NOMO-1 (cell line): ENCODE data around the gene KIN.
"Not testable (repeated sequence)": the region's sequence is repeated elsewhere in the genome, so short reads cannot be mapped to it uniquely, and the experiment has no call there.

Source experiments
- DNase-seq, 2 experiments: peaks; one replicate each; lab custom pipeline; 2025; ENCODE audit not compliant: unreplicated experiment in 2 of 2; lab: John Stamatoyannopoulos, UW

KIN gene

DNA sequence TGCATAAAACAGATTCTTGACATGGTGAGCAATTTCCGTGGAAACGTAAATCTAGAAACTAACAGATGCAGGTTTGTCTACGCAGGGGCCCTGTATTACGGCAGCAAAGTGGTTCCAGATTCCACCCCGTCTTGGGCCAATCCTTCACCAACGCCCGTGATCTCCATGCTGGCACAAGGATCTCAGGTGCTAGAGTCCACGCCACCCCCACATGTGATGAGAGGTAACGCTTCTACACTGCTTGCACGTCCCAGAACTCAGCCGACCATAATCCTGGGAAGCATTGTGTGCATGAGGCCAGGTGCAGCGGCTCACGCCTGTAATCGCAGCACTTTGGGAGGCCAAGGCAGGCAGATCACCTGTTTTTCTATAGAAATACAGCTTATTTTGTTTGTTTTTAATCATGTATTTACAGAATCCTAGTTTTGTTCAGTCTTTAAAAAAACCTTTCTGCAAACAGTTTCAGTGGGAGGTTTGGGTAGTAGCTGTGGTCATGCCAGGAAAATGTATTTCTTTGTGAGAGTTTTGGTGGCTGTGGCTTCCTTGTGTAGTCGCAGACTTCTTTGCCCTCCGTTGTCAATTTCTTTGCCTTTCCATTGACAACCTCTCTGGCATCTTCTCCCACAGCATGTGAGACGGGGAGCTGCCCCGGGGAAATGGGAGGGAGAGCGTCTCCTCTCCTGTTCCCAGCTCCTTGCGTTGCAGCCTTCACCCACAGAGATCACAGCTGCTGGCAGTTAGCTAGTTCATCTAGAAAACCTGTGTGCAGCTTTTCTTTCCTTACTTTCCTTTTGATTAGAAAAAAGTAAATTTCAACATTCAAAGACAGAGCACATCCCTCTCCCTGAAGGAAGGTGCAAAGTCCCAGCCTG is 49.0 kb downstream of the KIN start:
- no peak for DNase-seq

DNA sequence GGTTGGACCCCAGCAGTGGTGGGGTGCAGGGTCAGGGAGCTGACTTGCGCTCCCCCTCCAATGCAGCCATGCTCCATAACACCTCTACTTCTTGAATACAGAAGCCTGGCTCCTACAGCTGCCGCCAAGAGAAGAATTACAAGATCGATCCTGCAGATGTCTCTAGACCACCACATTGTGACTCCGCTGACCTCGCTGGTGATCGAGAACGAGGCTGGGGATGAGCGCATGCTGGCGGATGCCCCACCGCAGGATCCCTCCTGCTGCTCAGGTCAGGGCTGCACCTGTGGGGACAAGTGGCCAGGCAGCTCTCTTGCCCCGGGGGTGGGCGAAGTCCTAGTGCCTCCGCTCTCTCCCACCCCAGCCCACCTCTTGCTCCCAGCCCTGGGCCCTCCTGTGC is 53.0 kb downstream of the KIN start:
- DNase-seq, result no peak

DNA sequence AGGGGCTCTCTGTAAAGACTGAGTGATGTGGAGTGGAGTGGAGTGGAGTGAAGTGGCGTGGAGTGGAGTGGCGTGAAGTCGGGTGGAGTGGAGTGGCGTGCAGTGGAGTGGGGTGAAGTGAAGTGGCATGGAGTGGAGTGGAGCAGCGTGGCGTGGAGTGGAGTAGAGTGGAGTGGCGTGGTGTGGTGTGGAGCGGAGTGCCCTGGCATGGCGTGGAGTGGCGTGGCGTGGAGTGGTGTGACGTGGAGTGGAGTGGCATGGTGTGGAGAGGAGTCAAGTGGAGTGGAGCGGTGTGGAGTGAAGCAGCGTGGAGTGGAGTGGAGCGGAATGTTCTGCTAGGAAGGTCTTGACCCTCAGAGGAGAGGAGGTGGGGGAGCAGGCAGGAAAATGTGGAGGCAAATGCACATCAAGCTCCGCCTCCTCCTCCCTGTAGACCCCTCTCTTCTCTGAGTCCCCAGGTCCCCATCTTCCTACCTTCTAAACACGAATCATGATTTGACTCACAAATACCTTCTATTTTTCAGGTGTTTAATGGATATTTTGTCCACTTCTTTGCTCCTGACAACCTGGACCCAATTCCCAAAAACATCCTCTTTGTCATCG is 64.8 kb downstream of the KIN start:
- DNase-seq, result no peak

GRCh38 chr10:7720478-7720877 is 67.3 kb downstream of the KIN start:
- no peak for DNase-seq

GRCh38 chr10:7718685-7719084 is 69.1 kb downstream of the KIN start:
- DNase-seq, result no peak

GRCh38 chr10:7717767-7718166 is 70.0 kb downstream of the KIN start:
- no peak for DNase-seq

DNA sequence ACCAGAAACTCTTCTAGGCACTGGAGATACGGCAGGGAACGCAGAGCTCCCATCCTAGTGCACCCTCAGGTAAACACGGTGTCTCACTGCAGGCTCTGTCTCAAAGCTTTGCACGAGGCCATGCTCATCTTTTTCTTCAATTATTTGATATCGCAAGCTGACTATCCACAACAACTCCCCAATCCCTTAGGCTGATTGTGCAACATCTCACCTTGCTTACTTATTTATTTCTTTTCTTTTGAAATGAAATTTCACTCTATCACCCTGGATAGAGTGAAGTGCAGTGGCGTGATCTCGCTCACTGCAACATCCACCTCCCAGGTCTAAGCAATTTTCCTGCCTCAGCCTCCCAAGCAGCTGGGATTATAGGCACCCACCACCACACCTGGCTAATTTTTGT is 72.3 kb downstream of the KIN start:
- DNase-seq, result no peak

DNA sequence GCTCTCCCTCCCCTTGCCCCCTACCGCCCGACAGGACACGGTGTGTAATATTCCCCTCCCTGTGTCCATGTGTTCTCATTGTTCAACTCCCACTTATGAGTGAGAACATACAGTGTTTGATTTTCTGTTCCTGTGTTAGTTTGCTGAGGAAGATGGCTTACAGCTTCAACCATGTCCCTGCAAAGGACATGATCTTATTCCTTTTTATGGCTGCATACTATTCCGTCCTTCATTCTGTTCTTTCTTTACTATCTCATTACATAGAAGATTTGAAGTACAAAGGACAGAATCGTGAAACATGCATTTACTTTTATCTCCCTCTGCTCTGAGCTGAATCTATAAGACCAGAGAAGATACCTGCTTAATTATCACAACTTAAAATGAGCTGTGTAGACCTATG is 76.7 kb downstream of the KIN start:
- DNase-seq, result not testable (repeated sequence)

GRCh38 chr10:7710446-7710845 is 77.3 kb downstream of the KIN start:
- no peak for DNase-seq

GRCh38 chr10:7708832-7709231 is 79.0 kb downstream of the KIN start:
- no peak for DNase-seq

DNA sequence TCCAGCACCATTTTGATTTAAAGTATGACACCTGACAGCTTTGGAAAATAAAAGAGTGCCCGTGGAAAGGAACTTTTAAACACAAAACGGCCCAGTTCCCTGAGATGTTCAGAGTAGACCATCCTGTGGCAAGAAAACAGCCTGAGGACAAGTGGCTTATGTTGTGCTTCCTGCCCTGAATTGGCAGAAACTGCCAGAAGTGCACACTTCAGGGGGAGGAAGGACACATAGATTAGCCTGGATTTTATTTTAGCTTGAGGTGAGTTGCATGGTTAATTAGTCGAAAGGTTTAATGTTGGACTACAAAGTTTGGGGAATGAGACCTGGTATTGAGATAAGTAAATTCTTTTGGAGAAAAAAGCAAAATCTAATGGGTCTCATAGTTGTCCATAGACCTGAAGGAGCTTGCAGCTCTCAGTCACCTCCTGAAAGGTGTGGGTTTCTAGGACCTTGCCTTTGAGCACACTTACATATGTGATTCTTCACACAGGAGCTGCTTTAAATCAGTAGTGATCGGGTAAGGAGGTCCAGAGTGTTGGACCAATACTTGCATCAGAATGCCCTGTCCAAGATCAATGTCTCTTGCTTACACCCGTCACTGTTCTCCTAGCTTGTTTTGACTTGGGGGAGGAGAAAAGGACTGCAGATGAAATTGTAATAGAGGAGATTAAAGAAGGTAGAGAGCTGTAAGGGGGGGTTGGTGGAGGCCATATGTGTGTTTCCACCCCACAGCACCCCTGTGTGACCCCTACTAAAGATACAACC is 79.8 kb downstream of the KIN start:
- no peak for DNase-seq

DNA sequence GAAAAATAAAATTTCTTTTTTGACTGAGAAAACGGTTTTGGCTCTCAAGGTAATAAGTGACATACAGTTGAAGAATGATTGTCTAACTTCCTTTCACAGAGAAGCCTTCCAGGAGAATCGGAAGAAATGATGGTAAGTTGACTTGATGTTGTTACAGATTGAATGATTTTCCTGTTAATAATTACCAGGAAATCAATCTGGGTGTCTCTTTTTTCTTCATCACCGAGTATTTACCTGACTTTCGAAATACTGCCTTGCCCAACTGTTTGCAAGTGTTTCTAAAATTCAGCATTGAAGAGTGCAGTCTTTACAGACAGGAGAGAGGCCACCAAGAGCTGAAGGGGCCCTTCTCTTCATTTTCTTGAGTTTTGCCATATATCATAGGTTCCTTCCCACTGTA is 80.7 kb downstream of the KIN start:
- no peak for DNase-seq

- no peak for DNase-seq
Measured at GRCh38 chr10:7706534-7707073, 81.2 kb downstream of the KIN start.

DNA sequence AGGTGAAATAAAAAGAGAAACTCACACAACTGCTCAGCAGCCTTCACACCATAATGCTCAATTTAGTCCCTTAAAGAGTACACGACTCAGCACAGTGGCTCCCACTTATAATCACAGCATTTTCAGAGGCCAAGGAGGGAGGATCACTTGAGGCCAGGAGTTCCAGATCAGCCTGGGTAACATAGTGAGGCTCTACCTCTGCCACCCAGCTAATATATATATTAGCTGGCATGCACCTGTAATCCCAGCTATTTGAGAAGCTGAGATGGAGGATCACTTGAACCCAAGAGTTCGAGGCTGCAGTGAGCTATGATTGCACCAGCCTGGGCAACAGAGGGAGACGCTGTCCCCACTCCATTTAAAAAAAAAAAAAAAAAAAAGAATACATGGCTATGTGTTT is 82.5 kb downstream of the KIN start:
- no peak for DNase-seq

DNA sequence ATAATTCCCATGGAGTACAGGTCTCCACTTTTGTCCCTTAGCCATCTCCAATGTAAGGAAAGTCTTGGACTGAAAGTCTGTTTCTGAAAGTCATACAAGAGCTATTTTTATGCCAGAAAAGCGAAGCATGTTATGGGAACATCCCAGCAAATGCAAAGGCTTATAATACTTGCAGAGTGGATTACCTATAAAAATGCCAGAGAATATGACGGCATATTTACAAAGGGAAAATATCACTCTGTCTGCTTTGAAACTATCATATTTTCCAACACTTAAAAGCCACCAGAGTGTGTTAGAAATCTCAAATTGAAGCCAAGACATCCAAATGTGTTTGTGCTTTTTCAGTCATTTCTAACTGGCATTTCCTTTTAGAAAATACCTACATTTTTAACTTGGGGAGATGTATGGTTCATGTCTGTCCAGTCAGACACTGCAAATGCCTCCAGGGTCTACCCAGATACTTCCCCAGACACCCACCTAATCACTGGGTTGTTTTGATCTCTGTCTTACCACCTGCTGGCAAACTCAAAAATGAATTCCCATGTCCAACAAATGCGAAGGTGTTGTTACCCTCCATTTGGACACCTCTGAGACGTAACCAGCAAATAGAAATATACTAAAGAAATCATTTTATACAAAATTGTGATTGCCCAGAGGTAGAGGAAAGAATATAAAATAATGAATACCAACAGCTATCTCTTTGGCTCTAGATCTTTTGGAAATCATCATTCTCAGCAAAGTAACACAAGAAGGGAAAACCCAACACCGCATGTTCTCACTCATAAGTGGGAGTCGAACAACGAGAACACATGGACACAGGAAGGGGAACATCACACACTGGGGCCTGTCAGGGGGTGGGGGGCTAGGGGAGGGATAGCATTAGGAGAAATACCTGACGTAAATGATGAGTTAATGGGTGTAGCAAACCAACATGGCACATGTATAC is 83.4 kb downstream of the KIN start:
- no peak for DNase-seq

- DNase-seq, result no peak
Measured at GRCh38 chr10:7703140-7703539, 84.7 kb downstream of the KIN start, which contains the start of gene ITIH2. Gene ITIH2, plus strand, starts transcription at chr10:7703316. Its CDS starts 119 bp downstream, at chr10:7703435.

DNA sequence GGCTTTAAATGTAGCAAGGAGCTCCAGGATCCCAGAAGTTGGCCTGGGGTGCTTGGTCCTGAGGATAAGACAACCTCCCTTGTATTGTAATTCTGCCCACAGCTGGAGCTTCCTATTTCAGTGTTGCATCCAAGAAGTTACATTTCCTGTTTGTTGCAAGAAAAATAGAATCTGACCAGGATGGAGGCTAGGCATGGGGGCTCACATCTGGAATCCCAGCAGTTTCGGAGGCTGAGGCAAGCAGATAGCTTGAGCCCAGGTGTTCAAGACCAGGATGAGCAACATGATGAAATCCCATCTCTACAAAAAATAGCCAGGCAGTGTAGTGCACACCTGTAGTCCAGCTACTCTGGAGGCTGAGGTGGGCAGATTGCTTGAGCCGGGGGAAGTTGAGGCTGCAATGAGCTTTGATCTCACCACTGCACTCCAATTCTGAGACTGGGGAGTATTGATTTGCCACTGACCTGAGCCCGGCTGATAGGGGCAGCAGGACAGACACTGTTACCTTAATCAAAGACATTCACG is 85.4 kb downstream of the KIN start:
- DNase-seq, result no peak

DNA sequence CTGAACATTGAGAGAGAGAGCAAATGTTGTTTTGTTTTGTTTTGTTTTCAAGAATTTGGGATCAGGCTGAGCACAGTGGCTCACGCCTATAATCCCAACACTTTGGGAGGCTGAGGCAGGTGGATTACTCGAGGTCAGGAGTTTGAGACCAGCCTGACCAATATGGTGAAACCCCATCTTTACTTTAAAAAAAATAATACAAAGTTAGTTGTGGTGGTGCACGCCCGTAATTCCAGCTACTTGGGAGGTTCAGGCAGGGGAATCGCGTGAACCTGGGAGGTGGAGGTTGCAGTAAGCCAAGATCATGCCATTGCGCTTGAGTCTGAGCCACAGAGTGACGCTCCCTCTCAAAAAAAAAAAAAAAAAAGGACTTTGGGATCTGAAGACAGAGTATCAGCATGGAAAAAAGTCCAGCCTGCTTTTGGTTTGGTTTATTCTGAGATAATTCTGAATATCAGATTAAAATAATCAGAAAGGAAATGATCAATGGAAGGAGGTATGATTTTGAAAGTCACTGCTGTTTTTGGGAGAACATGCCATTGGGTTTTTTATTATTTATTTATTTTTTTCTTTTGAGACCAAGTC is 86.5 kb downstream of the KIN start:
- no peak for DNase-seq
